Breast epithelium (tissue), 3 donors: ENCODE measurements around the gene PLD1.

Experiments
- CTCF ChIP-seq, 3 donors: fragments of 450-650 bp; IDR thresholded peaks; one replicate each; pipeline ENCODE4 v1.5.1; 2016 to 2017; ENCODE audit warnings: antibody characterized with exemption in 3 of 3, mild to moderate bottlenecking in 3 of 3, moderate library complexity in 3 of 3
- POLR2A ChIP-seq: fragments of 450-650 bp; IDR thresholded peaks from one replicate; pipeline ENCODE4 v1.6.1; 2016; ENCODE audit warnings: antibody characterized with exemption, mild to moderate bottlenecking, moderate library complexity

- TF ChIP-seq CTCF (IDR thresholded peaks at IDR 0.05) (no peak), POLR2A (no peak)
Measured at GRCh38 chr3:171557173-171557572, 253.1 kb downstream of the PLD1 start.
